Medulla oblongata (tissue), 1 donor: ENCODE measurements around the gene ZNF501.

Source experiments
- DNase-seq: peaks from one replicate; pipeline ENCODE4 v3.0.0-alpha.2; 2015; ENCODE audit errors: extremely low spot score

Gene ZNF501

GRCh38 chr3:44729384-44729910, at the start of gene ZNF501:
ZNF501 (plus strand) TSS chr3:44729635; CDS start chr3:44734422, 4,787 bp downstream.
- peak; percentile 80 for DNase-seq

- no peak for DNase-seq
Measured at GRCh38 chr3:44680921-44681455, 48.4 kb upstream of the ZNF501 start.

- no peak for DNase-seq
Measured at GRCh38 chr3:44682182-44682896, 47.1 kb upstream of the ZNF501 start.

- DNase-seq: peak; percentile 57
Measured at GRCh38 chr3:44685128-44685800, 44.2 kb upstream of the ZNF501 start.

- DNase-seq: no peak
Measured at GRCh38 chr3:44687898-44688297, 41.5 kb upstream of the ZNF501 start.

- DNase-seq: peak; percentile 84
Measured at GRCh38 chr3:44712455-44713075, 16.9 kb upstream of the ZNF501 start, which contains the start of gene ZNF502. ZNF502 (plus strand) TSS chr3:44712660; CDS start chr3:44720262, 7,602 bp downstream.

DNA sequence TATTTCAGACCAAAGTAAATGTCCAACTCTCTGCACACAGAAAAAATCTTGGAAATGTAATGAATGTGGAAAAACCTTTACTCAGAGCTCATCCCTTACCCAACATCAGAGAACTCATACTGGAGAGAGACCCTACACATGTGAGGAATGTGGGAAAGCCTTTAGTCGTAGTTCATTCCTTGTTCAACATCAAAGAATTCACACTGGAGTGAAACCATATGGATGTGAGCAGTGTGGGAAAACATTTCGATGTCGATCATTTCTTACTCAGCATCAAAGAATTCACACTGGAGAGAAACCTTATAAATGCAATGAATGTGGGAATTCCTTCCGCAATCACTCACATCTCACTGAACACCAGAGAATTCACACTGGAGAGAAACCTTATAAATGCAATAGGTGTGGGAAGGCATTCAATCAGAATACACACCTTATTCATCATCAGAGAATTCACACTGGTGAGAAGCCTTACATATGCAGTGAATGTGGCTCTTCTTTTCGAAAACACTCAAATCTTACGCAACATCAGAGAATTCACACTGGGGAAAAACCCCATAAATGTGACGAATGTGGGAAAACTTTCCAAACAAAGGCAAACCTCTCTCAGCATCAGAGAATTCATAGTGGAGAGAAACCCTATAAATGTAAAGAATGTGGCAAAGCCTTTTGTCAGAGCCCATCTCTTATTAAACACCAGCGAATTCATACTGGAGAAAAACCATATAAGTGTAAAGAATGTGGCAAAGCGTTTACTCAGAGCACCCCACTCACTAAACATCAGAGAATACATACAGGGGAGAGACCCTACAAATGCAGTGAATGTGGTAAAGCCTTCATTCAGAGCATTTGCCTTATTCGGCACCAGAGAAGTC, 8.0 kb upstream of the ZNF501 start:
- DNase-seq: no peak

DNA sequence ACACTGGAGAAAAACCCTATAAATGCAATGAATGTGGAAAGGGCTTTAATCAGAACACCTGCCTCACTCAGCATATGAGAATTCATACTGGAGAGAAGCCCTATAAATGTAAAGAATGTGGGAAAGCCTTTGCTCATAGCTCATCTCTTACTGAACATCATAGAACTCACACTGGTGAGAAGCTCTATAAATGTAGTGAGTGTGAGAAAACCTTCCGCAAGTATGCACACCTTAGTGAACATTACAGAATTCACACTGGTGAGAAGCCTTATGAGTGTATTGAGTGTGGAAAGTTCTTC, 7.4 kb upstream of the ZNF501 start:
- DNase-seq: no peak

GRCh38 chr3:44734646-44735168, 5.3 kb downstream of the ZNF501 start:
- no peak for DNase-seq

DNA sequence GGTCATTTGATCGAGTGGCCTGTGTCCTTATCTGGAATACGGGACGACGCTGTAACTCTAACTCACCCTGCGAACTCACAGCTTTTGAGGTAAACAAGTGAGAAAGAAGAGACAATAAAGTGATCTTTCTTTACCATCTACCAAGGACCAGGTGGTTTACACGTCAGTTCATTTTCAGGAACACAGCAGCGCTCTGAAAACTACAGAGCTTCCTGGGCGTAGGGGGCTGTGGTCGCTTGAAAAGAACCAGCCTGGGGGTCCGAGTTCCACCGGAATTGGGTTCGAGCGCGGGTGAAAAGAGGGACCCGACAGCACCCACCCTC, 31.6 kb downstream of the ZNF501 start:
- no peak for DNase-seq

DNA sequence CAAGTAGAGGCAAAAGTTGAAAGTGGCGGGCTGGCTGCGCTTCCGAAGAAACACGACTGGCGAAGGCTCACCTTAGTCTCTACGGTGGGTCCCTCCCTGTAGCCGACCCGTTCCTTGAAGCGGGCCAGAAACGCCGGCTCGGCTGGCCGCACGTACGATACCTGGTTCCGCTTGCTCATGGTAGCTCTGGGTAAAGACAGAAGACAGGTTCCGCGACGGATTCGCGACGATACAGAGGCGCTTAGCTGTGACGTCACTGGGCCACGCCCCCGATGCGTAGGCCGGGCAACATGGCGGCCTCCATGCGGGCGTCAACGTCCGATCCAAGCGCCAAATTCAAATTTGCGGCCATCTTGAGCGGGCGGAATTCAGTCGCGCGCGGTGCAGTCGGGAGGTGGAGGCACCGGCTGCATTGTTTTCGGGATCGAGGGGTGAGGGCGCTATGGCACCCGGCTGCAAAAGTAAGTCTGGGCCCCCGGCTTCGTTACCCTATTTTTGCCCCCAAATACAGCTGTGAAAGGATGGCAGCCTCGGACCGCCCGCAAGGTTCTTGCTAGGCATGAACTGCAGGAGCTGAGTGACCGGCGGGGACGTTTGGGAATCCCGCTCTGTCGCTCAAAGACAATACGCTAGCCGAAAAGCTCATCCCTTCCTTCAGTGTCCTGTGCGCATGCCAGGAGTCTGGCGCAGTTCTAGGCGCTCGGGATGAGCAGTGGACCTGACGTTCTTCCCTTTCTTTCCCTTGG, 32.2 kb downstream of the ZNF501 start, which contains the start of the genes KIAA1143 and KIF15:
Gene KIAA1143 (minus strand): TSS at position 196 of the 746 bp plus-strand sequence. CDS start 17 bp downstream, at position 179.
Gene KIF15 (plus strand): TSS at position 371 of the 746 bp plus-strand sequence. CDS start 72 bp downstream, at position 443.
- DNase-seq: peak; percentile 97

GRCh38 chr3:44762170-44762677, 32.8 kb downstream of the ZNF501 start:
- DNase-seq: no peak

GRCh38 chr3:44762690-44763089, 33.3 kb downstream of the ZNF501 start:
- DNase-seq: no peak

- DNase-seq: no peak
Measured at GRCh38 chr3:44764248-44764647, 34.8 kb downstream of the ZNF501 start.

DNA sequence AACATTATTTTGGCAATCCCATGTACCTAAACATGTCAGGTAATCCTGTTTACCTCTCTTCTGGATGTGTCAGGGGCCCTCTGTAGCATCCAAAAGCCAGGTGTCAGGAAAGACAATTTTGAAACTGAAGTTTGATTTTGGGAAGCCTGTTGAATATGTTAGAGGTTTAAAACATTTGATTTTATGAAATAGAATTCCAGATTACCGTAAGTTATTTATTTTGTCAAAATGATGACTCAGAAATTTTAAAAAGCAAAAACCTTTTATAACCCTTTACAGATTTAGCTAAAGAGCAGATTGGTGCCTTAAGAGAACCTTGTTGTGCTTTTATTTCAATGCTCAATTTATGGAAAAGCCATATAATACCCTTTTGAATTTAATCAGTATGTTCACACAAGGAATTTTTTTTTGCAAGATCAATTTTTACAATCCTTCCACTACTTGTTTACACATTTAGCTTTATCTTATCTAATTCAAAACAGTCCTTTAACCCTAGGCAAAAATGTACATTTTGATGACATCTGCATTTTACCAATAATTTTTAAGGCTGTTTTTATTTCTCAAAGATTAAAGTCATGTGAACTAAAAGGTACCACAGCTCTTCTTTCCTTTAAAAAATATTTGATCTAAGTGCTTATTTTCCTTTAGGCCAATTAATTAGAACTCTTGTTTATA, 42.1 kb downstream of the ZNF501 start:
- DNase-seq: no peak

- DNase-seq: no peak
Measured at GRCh38 chr3:44772099-44772442, 42.6 kb downstream of the ZNF501 start.

DNA sequence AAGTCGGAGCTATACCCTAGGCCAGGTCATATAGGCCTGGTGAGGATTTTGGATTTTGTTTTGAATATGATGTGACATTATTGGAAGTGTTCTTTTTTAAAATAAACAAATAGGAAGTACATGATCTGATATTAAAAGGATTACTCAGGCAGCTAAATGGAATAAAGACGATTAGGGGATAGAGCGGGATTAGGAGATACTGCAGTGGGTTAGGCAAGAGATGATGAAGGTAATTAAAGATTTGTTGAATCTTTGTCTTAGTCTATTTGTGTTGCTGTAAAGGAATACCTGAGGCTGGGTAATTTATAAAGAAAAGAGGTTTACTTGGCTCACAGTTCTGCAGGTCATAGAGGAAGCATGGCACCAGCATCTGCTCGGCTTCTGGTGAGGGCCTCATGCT, 53.5 kb downstream of the ZNF501 start:
- DNase-seq: no peak
